LoVo (cell line): Measurements from ENCODE around the gene TNFAIP8L1.
A peak's percentile ranks its signal among the peaks of the same experiment; 100 is the strongest.

Experiments
- DNase-seq: peaks from one replicate; pipeline ENCODE4 v3.0.0-alpha.2; 2016; ENCODE audit warnings: low spot score

The TNFAIP8L1 gene

DNA sequence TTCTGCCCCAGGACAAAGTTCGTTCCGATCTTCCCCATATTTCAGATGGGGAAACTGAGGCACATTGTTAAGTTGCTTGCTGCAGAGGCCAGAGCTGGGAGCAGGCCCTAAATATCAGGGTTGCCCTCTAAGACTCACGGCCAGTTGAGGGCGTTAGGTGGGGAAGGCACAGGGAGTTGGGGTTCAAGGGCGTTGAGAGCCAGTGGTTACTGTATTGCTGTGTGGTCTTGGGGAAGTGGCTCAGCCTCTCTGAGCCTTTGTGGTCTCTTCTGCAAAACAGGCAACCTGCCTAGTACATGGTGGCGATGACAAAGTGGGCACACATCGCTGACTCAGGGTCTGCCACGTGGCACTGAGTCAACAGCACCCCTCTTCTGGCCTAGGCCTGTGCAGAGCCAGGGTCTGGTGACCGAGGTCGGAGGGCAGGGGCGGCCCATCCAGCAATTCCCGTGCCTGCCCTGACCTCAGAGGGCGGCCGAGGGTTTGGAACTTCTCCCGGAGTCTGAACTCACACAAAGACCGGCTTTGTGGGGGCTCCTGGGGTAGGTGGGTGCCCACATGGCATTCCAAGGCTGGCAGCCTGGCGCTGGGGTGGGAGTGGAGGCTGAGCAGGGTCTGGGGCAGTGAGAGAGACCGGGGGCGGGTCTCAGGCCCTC is 10.2 kb downstream of the TNFAIP8L1 start:
- DNase-seq = no peak

- no peak for DNase-seq
Observed at GRCh38 chr19:4650159-4650558, 10.8 kb downstream of the TNFAIP8L1 start.

GRCh38 chr19:4652075-4652474 is 12.8 kb downstream of the TNFAIP8L1 start:
- DNase-seq = no peak

- DNase-seq = no peak
Observed at GRCh38 chr19:4653793-4654436, 14.6 kb downstream of the TNFAIP8L1 start.

GRCh38 chr19:4654437-4655361 is 15.4 kb downstream of the TNFAIP8L1 start:
- no peak for DNase-seq

DNA sequence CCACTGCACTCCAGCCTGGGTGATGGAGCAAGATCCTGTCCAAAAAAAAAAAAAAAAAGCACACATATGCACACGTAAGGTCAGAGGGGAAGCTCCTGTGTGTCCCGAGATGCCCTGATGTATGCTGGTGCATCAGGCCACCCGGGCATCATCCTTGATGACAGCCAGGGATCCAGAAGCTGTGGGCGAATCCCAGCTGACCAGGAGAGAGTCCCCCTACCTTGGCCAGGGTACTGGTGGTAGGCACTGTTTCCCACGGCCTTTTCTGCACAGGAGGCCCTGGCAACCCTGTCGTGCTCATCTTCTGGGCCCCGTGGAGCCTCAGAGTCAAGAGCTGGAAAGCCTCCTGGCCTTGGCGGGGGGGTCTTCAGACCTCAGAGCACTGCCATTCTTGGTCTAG is 16.8 kb downstream of the TNFAIP8L1 start:
- no peak for DNase-seq

- DNase-seq = no peak
Observed at GRCh38 chr19:4657262-4657661, 17.9 kb downstream of the TNFAIP8L1 start.

DNA sequence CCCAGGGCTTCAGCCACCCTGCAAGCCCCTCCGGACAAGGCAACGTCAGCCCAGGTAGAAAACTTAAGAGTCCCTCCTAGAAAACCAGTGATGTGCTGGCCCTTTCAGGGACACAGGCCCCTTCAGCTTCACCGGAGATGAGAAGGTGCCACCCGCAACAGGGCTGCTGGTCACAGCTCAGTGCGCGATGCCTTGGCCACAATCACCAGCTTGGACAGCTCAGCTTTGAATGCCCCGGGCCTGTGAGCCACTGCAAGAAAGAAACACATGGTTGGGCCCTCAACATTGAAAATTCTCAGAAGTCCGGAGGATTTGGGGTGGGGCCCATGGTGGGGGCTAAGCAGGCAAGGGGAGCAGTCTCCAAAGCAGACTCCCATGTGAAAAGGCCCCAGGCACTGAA is 18.5 kb downstream of the TNFAIP8L1 start:
- no peak for DNase-seq

DNA sequence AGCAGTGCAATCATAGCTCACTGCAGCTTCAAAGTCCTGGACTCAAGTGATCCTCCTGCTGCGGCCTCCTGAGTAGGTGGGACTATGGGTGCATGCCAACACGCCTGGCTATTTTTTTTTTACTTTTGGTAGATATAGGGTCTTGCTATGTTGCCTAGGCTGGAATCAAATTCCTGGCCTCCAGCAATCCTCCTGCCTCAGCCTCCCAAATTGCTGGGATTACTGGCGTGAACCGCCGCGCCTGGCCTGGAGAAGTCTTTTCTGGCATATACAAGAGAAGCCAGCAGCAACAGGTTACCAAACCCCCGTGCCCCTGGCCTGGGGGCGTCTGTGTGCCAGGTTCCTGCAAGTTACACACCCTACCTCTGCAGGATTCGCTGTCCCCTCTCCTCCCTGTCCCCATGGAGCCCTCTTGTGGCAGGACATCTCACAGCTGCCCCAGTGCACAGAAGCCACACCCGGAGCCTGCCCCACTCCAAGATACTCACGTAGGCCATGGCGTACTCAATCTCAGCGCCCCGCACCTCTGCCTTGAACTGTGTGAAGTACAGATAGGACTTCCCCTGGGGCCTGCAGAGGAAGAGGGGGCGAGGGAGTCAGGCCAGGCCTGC is 21.0 kb downstream of the TNFAIP8L1 start:
- DNase-seq = no peak

DNA sequence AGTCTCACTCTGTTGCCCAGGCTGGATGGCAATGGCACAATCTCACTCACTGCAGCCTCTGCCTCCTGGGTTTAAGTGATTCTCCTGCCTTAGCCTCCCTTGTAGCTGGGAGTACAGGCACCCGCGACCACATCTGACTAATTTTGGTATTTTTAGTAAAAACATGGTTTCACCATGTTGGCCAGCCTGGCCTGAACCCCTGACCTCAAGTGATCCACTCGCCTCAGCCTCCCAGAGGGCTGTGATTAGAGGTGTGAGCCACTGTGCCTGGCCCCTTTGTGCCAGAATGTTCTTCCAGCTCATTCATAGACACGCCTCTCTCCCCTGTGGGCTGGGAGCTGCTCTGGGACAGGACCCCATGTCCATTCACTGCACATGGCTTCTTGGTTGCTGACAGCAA is 21.7 kb downstream of the TNFAIP8L1 start:
- no peak for DNase-seq

GRCh38 chr19:4662020-4662695 is 22.8 kb downstream of the TNFAIP8L1 start:
- no peak for DNase-seq

GRCh38 chr19:4662812-4663211 is 23.5 kb downstream of the TNFAIP8L1 start:
- DNase-seq = no peak

DNA sequence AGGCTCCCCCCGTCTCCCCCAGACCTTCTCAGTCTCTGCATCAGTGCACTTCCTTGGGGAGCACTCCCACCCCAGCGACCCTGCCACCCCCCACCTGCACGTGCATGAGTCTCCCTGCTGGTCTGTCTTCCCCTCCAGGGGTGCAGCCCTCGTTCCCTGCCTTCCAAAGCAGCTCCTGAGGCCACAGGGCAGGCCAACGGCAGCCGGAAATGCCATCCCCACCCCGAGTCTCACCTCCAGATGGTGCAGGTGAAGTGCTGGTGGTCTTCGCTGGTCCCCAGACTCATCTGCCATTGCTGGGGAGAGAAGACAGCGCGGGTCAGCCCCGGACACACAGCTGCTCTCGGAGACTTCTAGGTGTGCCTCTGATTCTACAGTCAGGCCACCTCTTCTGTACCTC is 25.3 kb downstream of the TNFAIP8L1 start:
- no peak for DNase-seq

DNA sequence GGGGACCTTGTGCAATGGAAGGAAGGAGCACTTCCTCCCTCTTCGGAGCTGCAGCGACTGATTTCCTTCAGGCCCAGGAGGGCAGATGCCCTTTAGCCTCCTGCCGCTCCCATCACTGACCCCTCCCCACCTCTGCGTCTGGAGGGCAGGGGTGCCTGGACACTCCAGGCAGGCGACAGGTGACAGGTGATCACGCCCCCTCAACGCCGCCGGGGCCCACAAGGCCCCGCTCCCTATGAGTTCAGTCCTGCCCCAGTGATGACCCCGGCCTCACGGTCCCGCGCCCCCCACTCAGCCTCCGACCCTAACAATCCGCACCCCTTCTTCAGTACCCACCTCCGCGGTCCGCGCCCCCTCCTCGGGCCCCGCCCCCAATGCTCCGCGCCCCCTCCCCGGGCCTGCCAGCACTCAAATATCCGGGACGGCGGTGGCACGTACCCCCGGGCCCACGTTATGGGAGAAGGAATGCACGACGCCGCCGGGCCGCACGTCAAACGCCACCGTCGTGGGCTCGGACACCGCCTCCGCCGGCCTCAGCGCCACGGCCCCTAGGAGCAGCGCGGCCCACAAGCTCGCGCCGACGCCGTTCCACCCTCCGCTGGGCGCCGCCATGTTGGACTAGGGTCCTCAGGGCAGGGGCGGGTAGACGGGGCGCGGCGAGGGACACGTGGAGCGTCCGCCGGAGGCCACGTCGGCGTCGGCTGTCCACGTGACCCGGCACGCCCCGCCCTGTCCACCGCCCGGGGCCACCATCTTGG is 30.6 kb downstream of the TNFAIP8L1 start, which contains the start of gene MYDGF:
MYDGF (minus strand) TSS at position 620 of the 758 bp plus-strand sequence; CDS start at position 612, 8 bp downstream.
- peak; percentile 94 for DNase-seq

GRCh38 chr19:4671185-4671851 is 32.0 kb downstream of the TNFAIP8L1 start:
- DNase-seq = no peak

- DNase-seq = no peak
Observed at GRCh38 chr19:4673216-4673615, 33.9 kb downstream of the TNFAIP8L1 start.

DNA sequence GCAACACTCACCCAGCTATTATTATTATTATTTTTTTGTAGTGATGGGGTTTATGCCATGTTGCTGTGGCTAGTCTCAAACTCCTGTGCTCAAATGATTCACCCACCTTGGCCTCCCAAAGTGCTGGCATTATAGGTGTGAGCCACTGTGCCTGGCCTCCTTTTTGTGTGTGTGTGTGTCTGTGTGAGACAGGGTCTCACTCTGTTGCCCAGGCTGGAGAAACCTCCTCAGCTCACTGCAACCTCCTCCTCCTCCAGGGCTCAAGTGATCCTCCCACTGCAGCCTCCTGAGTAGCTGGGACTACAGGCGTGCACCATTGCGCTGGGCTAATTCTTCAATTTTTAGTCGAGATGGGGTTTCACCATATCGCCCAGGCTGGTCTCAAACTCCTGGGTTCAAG is 34.4 kb downstream of the TNFAIP8L1 start:
- no peak for DNase-seq

DNA sequence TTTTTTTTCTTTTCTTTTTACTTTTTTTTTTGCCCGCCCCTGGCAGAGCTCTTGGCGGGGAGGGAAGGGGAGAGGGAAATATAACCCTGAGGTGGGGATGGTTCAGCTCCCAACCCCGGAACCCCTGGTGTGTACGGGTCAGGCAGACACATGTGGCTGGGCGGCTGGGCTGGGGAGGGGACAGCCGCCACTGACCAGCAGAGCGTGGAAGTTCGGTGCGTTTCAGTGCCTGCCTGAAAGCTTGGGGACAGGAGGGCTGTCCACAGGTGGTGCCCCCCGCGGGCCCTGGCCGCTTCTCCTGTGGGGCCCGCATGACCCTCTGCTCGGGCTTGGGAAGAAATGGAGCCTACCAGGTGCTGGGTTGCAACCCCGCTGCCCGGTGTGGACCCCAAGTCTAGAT is 36.0 kb downstream of the TNFAIP8L1 start:
- no peak for DNase-seq

DNA sequence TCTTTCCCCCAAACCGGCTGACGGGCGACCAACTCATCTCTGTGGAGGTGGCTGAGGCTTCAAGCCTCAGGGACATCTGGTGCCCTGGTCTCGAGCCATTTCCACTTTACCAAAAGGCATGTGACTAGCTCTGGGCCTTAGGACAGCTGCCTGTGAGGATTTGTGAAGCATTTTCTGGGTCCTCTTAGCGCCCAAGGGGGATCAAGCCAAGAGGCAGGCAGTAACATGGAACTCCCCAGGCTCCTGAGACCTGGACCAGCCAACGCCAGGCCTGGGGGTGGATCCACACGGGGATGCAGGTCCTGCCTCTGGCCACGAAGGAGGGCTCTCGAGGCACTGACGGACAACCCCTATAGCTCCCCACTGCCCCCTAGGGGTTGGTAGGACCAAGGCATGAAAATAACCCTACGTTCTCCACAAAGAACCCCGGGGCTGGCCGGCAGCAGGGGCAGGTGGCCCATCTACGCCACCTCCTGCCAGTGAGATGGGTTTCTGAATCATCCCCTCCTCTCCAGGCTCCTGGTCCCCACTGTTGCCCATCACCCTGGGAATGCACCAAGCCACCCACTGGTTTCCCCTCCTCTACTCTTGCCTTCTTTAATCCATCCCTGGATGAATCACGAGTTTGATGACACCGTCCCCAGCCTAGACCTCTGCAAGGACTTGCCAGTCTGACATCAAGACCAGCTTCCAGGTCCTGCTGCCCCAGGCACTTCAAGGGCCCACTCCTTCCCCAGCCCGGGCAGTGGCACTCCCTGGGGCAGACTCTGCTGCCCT is 37.8 kb downstream of the TNFAIP8L1 start:
- DNase-seq = no peak
